Vagina (tissue), 2 donors: ENCODE results near the gene IFRD1. TPM values are rescaled to one million over a fixed set of nuclear protein-coding genes. Genes with fewer than 3 reads are reported as not detected.
A peak's percentile ranks its signal among the peaks of the same experiment; 100 is the strongest.

Source experiments
- DNase-seq, 2 donors: peaks; one replicate each; pipeline ENCODE4 v3.0.0-alpha.2; 2017; ENCODE audit errors: extremely low spot score in 2 of 2
- H3K27ac ChIP-seq: fragments of 200-600 bp; sonication (generic); one replicate; pipeline ENCODE4 v1.5.1; 2019
- H3K27me3 ChIP-seq: fragments of 200-600 bp; sonication (generic); one replicate; pipeline ENCODE4 v1.5.1; 2019
- H3K36me3 ChIP-seq, 2 donors: fragments of 200-600 bp; sonication (generic); one replicate each; pipeline ENCODE4 v1.5.1; 2017 to 2019
- H3K4me1 ChIP-seq: fragments of 200-600 bp; sonication (generic); one replicate; pipeline ENCODE4 v1.5.1; 2019
- H3K4me3 ChIP-seq, 2 donors: fragments of 200-600 bp; sonication (generic); 1 replicate in 1 of 2; 2 replicates in 1 of 2; pipeline ENCODE4 v1.5.1; 2016 to 2019
- H3K9me3 ChIP-seq: fragments of 200-600 bp; sonication (generic); one replicate; pipeline ENCODE4 v1.5.1; 2019
- POLR2A ChIP-seq, 2 donors: fragments of 450-650 bp; IDR thresholded peaks; one replicate each; pipeline ENCODE4 v1.6.1; 2017; ENCODE audit warnings: antibody characterized with exemption in 2 of 2, mild to moderate bottlenecking in 2 of 2, moderate library complexity in 2 of 2
- POLR2AphosphoS5 ChIP-seq, 2 donors: sonication (generic); formaldehyde crosslinking; IDR thresholded peaks; one replicate each; pipeline ENCODE4 v1.9.0; 2017; ENCODE audit warnings: antibody characterized with exemption in 2 of 2, mild to moderate bottlenecking in 2 of 2, low read depth in 1 of 2; ENCODE audit not compliant: insufficient read depth in 1 of 2
- intact Hi-C: fragments of 100-400 bp; cut with DNase I; formaldehyde crosslinking; loops from one replicate; pipeline ENCODE4 v1.15.1; 2023
- total RNA-seq: library from RNA; depleted of rRNA; stranded (reverse); fragments of >200 nt; gene quantifications from one replicate; pipeline ENCODE4 v1.2.3, GENCODE V29; 2016
- TF ChIP-seq, protein P1 (sequence below), 3 experiments: fragments of 450-650 bp in 2 of 3; fragments of 200-600 bp in 1 of 3; sonication (generic) in 1 of 3; IDR thresholded peaks; one replicate each; pipeline ENCODE4 v1.5.1; 2017 to 2019; ENCODE audit warnings: antibody characterized with exemption in 3 of 3, mild to moderate bottlenecking in 2 of 3, moderate library complexity in 2 of 3

IFRD1 gene
- total RNA-seq, 1 donor from 2014 or later: 70.2 TPM

DNA sequence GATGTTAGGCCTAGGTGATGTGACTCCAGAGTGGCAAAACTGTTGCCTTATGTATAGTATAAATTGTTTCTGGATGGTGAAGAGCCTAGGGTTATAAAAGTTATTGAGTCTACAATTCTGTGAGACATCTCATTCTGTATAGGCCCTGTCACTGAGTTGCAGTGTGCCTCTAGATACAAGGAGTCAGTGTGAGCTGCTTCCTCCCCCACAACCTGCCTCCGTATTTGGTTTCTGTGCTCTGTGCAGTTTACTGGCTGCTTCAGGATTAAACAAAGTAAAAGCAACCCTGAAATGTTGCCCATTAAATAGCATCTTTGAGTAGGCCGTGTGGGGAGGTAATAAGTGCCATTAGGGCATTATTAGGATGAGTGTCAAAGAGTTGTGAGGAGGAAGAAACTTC lies 1.9 kb upstream of the IFRD1 start:
- peak overlapping the region; percentile 100 for H3K27ac ChIP-seq
- no peaks in the 10 kb centered on the region for H3K36me3 ChIP-seq
- no peak for DNase-seq
- no peak overlapping the region for H3K4me3 ChIP-seq
- peaks cover 35% of the 10 kb centered on the region for H3K4me1 ChIP-seq
- no peaks in the 10 kb centered on the region for H3K27me3 ChIP-seq
- TF ChIP-seq POLR2AphosphoS5 (IDR thresholded peaks at IDR 0.05; ENCODE audit: insufficient read depth in 1 of 2, low read depth in 1 of 2): no peak
- no peaks in the 10 kb centered on the region for H3K9me3 ChIP-seq
- intact Hi-C loops: no loop called here

DNA sequence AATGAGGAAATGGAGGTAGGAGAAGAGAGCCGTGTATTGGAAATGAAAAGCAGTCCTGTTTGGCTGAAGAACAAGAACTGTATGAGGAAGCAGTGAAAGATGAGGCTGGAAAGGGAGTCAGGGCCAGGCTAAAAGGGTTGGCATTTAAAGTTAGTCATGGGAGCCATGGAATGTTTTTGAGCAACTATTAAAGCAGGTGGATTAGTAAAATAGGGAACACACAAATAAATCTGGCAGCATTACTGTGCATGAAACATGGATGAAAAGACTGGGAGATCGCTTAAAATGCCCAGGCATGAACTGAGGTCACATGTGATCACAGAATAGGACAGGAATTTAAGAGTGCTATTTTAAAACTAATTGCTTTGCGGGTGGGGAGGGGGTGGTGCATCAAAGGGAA lies 1.4 kb upstream of the IFRD1 start:
- Histone ChIP-seq H3K27ac (peak overlapping the region; percentile 100), H3K4me3 (no peak overlapping the region), H3K4me1 (peaks cover 40% of the 10 kb centered on the region), H3K27me3 (no peaks in the 10 kb centered on the region), H3K9me3 (no peaks in the 10 kb centered on the region), H3K36me3 (no peaks in the 10 kb centered on the region)
- DNase-seq: no peak
- TF ChIP-seq POLR2AphosphoS5 (IDR thresholded peaks at IDR 0.05; ENCODE audit: insufficient read depth in 1 of 2, low read depth in 1 of 2) (no peak), POLR2A (IDR thresholded peaks at IDR 0.05) (no peak)
- TF ChIP-seq, protein P1, sequence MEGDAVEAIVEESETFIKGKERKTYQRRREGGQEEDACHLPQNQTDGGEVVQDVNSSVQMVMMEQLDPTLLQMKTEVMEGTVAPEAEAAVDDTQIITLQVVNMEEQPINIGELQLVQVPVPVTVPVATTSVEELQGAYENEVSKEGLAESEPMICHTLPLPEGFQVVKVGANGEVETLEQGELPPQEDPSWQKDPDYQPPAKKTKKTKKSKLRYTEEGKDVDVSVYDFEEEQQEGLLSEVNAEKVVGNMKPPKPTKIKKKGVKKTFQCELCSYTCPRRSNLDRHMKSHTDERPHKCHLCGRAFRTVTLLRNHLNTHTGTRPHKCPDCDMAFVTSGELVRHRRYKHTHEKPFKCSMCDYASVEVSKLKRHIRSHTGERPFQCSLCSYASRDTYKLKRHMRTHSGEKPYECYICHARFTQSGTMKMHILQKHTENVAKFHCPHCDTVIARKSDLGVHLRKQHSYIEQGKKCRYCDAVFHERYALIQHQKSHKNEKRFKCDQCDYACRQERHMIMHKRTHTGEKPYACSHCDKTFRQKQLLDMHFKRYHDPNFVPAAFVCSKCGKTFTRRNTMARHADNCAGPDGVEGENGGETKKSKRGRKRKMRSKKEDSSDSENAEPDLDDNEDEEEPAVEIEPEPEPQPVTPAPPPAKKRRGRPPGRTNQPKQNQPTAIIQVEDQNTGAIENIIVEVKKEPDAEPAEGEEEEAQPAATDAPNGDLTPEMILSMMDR (IDR thresholded peaks at IDR 0.05): no peak
- intact Hi-C loops: no loop called here

DNA sequence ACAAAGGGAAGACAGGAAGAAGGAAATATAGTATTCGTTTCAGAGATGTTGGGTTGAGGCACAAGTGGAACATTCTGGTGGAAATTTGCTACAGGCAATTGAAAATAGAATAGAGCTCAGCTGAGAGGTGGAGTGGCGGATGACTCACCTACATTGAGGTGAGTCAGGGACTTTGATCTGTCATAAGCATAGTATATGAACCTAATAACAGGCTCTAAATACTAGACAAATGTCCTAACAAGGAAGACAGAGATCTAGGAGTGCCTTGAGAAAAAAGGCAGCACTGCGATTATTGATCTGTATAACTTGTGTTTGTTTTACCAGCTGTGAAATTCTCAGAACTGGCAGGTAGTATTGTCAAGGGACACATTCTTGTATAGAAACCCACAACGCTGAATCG lies 907 bp upstream of the IFRD1 start:
- Histone ChIP-seq H3K9me3 (no peaks in the 10 kb centered on the region), H3K4me3 (peak overlapping the region; percentile 98 to 99), H3K27ac (peak overlapping the region; percentile 100), H3K4me1 (peaks cover 44% of the 10 kb centered on the region), H3K27me3 (no peaks in the 10 kb centered on the region), H3K36me3 (no peaks in the 10 kb centered on the region)
- DNase-seq: no peak
- TF ChIP-seq POLR2AphosphoS5 (IDR thresholded peaks at IDR 0.05; ENCODE audit: insufficient read depth in 1 of 2, low read depth in 1 of 2) (no peak), POLR2A (IDR thresholded peaks at IDR 0.05) (no peak)
- intact Hi-C loops: no loop called here

DNA sequence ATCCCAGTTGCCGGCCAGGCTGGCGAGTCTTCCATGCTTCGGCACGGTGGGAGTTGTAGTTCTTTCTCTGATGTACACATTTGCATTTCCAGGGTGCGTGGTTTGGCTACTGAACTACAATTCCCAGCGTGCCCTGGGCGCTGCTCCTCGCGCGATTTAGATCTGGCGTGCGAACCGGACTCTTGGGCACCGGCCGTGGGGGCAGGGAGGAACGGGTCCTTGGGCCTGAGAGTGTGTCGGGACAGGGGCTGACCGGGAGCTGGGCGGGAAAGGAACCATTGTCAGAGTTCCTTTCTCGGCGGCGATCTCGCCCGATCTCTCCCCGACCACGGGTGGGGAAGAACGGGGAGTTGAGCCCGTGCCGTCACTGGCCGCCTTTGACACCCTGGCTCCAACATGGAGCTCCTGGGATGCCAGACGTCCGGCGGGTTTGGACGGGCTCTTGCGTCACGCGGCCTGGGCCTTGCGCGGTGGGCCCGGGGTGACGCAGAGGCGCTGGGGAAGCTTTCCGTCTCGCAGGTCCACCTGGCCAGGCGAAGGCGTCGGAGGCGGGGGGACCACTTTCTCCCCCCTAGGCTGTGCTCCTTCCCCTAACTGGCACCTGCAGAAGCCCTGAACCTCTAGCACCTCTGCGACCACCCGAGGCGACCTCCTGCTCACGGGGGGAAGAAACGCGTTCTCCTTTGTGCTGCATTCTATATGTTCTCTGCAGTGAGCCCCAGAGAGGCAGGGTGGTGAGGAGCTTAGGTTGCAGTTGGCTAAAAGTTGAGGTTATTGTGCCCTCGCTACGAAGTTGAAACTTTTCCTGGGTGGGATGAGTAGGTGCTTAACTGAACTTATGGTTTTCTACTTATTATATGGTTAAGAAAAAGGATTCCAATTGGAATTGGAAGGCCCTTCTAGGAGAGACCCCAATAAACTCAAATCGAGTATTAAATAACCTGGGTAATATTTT lies 824 bp downstream of the IFRD1 start:
- H3K9me3 ChIP-seq: no peaks in the 10 kb centered on the region
- DNase-seq: peak in 1 of 2 donors; percentile 99
- TF ChIP-seq, protein P1 (IDR thresholded peaks at IDR 0.05): no peak
- TF ChIP-seq POLR2A (IDR thresholded peaks at IDR 0.05): peak in 1 of 2 donors; percentile 64
- peak; percentile 4 to 89 for TF ChIP-seq POLR2AphosphoS5 (IDR thresholded peaks at IDR 0.05; ENCODE audit: insufficient read depth in 1 of 2, low read depth in 1 of 2)
- intact Hi-C loops: no loop called here
- H3K4me3 ChIP-seq: peak overlapping the region; percentile 98 to 99
- no peaks in the 10 kb centered on the region for H3K27me3 ChIP-seq
- H3K27ac ChIP-seq: peak overlapping the region; percentile 100
- peaks cover 0 to 4% of the 10 kb centered on the region in 2 donors for H3K36me3 ChIP-seq
- peaks cover 58% of the 10 kb centered on the region for H3K4me1 ChIP-seq

DNA sequence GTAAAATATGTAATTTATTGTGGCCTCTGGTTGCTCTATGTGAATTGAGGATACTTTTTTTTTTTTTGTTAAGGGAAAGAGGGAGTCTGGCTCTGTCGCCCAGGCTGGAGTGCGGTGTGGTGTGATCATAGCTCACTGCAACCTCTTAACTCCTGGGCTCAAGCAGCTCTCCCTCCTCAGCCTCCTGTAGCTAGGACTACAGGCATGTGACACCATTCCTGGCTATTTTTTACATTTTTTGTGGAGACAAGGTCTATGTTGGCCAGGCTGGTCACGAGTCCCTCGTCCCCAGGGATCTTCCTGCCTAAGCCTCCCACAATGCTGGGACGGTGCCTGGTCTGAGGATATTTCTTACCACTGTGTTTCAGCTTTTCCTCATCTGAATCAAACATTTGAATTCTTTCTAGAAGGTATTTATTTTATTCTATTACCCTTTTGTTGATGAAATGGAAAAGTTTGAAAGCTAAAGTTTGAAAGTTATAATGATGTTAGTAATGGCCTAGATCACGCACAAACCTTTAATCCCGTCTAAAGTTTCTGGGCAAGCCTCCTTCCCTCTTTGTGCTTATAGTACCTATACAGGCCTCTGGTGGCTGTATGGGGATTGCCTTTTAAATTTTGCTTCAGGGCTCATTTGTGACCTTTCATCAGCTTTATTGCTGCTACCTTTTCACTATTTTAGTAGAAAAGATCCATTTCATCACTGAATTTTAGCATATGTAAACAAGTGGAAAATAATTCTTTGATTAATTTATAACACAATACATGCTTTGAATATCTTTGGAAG lies 2.0 kb downstream of the IFRD1 start:
- Histone ChIP-seq H3K36me3 (peaks cover 0 to 15% of the 10 kb centered on the region in 2 donors), H3K27ac (peak overlapping the region; percentile 100), H3K9me3 (no peaks in the 10 kb centered on the region), H3K4me1 (peaks cover 58% of the 10 kb centered on the region), H3K4me3 (peak overlapping the region; percentile 98 to 99), H3K27me3 (no peaks in the 10 kb centered on the region)
- TF ChIP-seq, protein P1 (IDR thresholded peaks at IDR 0.05): peak in 1 of 3 experiments; percentile 15
- TF ChIP-seq POLR2A (IDR thresholded peaks at IDR 0.05) (peak in 1 of 2 donors; percentile 36), POLR2AphosphoS5 (IDR thresholded peaks at IDR 0.05; ENCODE audit: insufficient read depth in 1 of 2, low read depth in 1 of 2) (peak; percentile 15 to 64)
- intact Hi-C loops: no loop called here
- no peak for DNase-seq
